Neural cell (in vitro differentiated cells): ENCODE measurements around the gene AGBL4. TPM values are rescaled to one million over a fixed set of nuclear protein-coding genes. Genes with fewer than 3 reads are reported as not detected.

Experiments used
- H2AFZ ChIP-seq: fragments of 200-600, 300-800 bp; sonication (generic), shearing (Covaris generic); 2 replicates; pipeline ENCODE4 v1.6.0; 2014; ENCODE audit warnings: low read depth, mild to moderate bottlenecking, antibody characterized with exemption, low read length, moderate library complexity
- H3F3A ChIP-seq: fragments of 200-600 bp; shearing (Covaris generic); 2 replicates; pipeline ENCODE4 v1.6.1; 2016; ENCODE audit warnings: mild to moderate bottlenecking, moderate library complexity, mixed read lengths, antibody characterized with exemption, low read length; ENCODE audit not compliant: insufficient read depth, poor library complexity, severe bottlenecking
- H3K27ac ChIP-seq: fragments of 200-600, 300-800 bp; sonication (generic), shearing (Covaris generic); 2 replicates; pipeline ENCODE4 v1.5.1; 2014; ENCODE audit warnings: mild to moderate bottlenecking, low read length, moderate library complexity
- H3K27me3 ChIP-seq: fragments of 300-800, 200-600 bp; sonication (generic), shearing (Covaris generic); 2 replicates; pipeline ENCODE4 v1.6.0; 2014; ENCODE audit warnings: mild to moderate bottlenecking, low read depth, low read length, moderate library complexity; ENCODE audit not compliant: insufficient read depth
- H3K36me3 ChIP-seq: fragments of 300-800, 200-600 bp; sonication (generic), shearing (Covaris generic); 2 replicates; pipeline ENCODE4 v1.5.1; 2014; ENCODE audit warnings: mild to moderate bottlenecking, antibody characterized with exemption, low read length, moderate library complexity; ENCODE audit not compliant: insufficient read depth
- H3K4me2 ChIP-seq: fragments of 300-800, 200-600 bp; sonication (generic), shearing (Covaris generic); 2 replicates; pipeline ENCODE4 v1.6.0; 2014; ENCODE audit warnings: mild to moderate bottlenecking, low read length
- H3K4me3 ChIP-seq: fragments of 300-800, 200-600 bp; sonication (generic), shearing (Covaris generic); 2 replicates; pipeline ENCODE4 v1.5.1; 2014; ENCODE audit warnings: mild to moderate bottlenecking, low read length, moderate library complexity
- H3K79me2 ChIP-seq: fragments of 200-600 bp; shearing (Covaris generic); replicated peaks from 2 replicates; pipeline ENCODE4 v1.6.0; 2014; ENCODE audit warnings: mild to moderate bottlenecking, low read length, moderate library complexity; ENCODE audit not compliant: insufficient read depth
- H3K9ac ChIP-seq: fragments of 300-800, 200-600 bp; sonication (generic), shearing (Covaris generic); 2 replicates; pipeline ENCODE4 v1.6.1; 2016; ENCODE audit warnings: mild to moderate bottlenecking, low read length, mixed read lengths
- H3K9me2 ChIP-seq: fragments of 200-600 bp; shearing (Covaris generic); 2 replicates; pipeline ENCODE4 v1.6.1; 2016; ENCODE audit warnings: mild to moderate bottlenecking, low read length, mixed read lengths; ENCODE audit not compliant: insufficient read depth
- H3K9me3 ChIP-seq: fragments of 200-600, 300-800 bp; sonication (generic), shearing (Covaris generic); 2 replicates; pipeline ENCODE4 v1.6.1; 2016; ENCODE audit warnings: mild to moderate bottlenecking, mixed run types, low read length, moderate library complexity, mixed read lengths
- H4K20me1 ChIP-seq: fragments of 200-600 bp; shearing (Covaris generic); 2 replicates; pipeline ENCODE4 v1.6.1; 2016; ENCODE audit warnings: mild to moderate bottlenecking, mixed run types; ENCODE audit not compliant: insufficient read depth
- CTCF ChIP-seq: fragments of 450-650 bp; IDR thresholded peaks from 2 replicates; pipeline ENCODE4 v1.5.1; 2014; ENCODE audit warnings: antibody characterized with exemption, mild to moderate bottlenecking, moderate library complexity; ENCODE audit not compliant: poor library complexity, severe bottlenecking
- EP300 ChIP-seq: fragments of 450-650 bp; conservative IDR thresholded peaks from 2 replicates; pipeline ENCODE4 v1.6.1; 2014; ENCODE audit warnings: antibody characterized with exemption, mild to moderate bottlenecking, moderate library complexity; ENCODE audit not compliant: poor library complexity, severe bottlenecking
- EZH2 ChIP-seq: fragments of 200-600, 300-800 bp; shearing (Covaris generic), sonication (generic); IDR thresholded peaks from 2 replicates; pipeline ENCODE4 v1.6.1; 2014; ENCODE audit warnings: antibody characterized with exemption, low read length, borderline replicate concordance, mild to moderate bottlenecking; ENCODE audit not compliant: insufficient read depth, poor library complexity, severe bottlenecking
- MXI1 ChIP-seq: fragments of 450-650 bp; conservative IDR thresholded peaks from 2 replicates; pipeline ENCODE4 v1.6.1; 2014; ENCODE audit warnings: antibody characterized with exemption, mild to moderate bottlenecking; ENCODE audit not compliant: poor library complexity, severe bottlenecking
- POLR2AphosphoS5 ChIP-seq: IDR thresholded peaks from 2 replicates; pipeline ENCODE4 v1.6.1; 2012
- RAD21 ChIP-seq: fragments of 450-650 bp; conservative IDR thresholded peaks from 2 replicates; pipeline ENCODE4 v1.6.1; 2014; ENCODE audit warnings: antibody characterized with exemption, mild to moderate bottlenecking, moderate library complexity
- REST ChIP-seq: IDR thresholded peaks from 2 replicates; pipeline ENCODE4 v1.6.1; 2012; ENCODE audit warnings: borderline replicate concordance
- SMC3 ChIP-seq: fragments of 450-650 bp; conservative IDR thresholded peaks from 2 replicates; pipeline ENCODE4 v1.6.1; 2014; ENCODE audit warnings: antibody characterized with exemption, mild to moderate bottlenecking, moderate library complexity; ENCODE audit not compliant: poor library complexity
- TAF1 ChIP-seq: IDR thresholded peaks from 2 replicates; pipeline ENCODE4 v1.6.1; 2012; ENCODE audit warnings: low read depth
- polyA plus RNA-seq: library from polyadenylated mRNA; depleted of rRNA; stranded (reverse); fragments of >200 nt; gene quantifications from 2 replicates; pipeline ENCODE4 v1.2.3, GENCODE V29; 2014

The AGBL4 gene
- polyA plus RNA-seq, 1 donor from 2014 or later, result 1.3 TPM

- no peaks in the 10 kb centered on the region for H3F3A ChIP-seq
- H3K4me2 ChIP-seq, result no peak overlapping the region
- H3K36me3 ChIP-seq, result no peaks in the 10 kb centered on the region
- no peaks in the 10 kb centered on the region for H3K27me3 ChIP-seq
- no peak for TF ChIP-seq SMC3
- TF ChIP-seq REST, result no peak
- no peak for TF ChIP-seq CTCF
- TF ChIP-seq EP300, result no peak
- no peak for TF ChIP-seq TAF1
- TF ChIP-seq MXI1, result no peak
- no peak for TF ChIP-seq RAD21
- no peaks in the 10 kb centered on the region for H3K9me2 ChIP-seq
- no peaks in the 10 kb centered on the region for H3K79me2 ChIP-seq
- H2AFZ ChIP-seq, result no peak overlapping the region
- no peak overlapping the region for H3K27ac ChIP-seq
- H3K9ac ChIP-seq, result no peak overlapping the region
- H3K4me3 ChIP-seq, result no peak overlapping the region
- H4K20me1 ChIP-seq, result no peaks in the 10 kb centered on the region
- H3K9me3 ChIP-seq, result no peaks in the 10 kb centered on the region
Measured at GRCh38 chr1:49544615-49545014, 479.1 kb downstream of the AGBL4 start.

GRCh38 chr1:49541096-49541752 lies 482.5 kb downstream of the AGBL4 start:
- H3K27ac ChIP-seq, result no peak overlapping the region
- H2AFZ ChIP-seq, result no peak overlapping the region
- no peaks in the 10 kb centered on the region for H3K9me2 ChIP-seq
- no peaks in the 10 kb centered on the region for H3K79me2 ChIP-seq
- no peak overlapping the region for H3K4me2 ChIP-seq
- H3K4me3 ChIP-seq, result no peak overlapping the region
- H3F3A ChIP-seq, result no peaks in the 10 kb centered on the region
- no peak for TF ChIP-seq CTCF
- TF ChIP-seq POLR2AphosphoS5, result no peak
- TF ChIP-seq RAD21, result no peak
- no peak for TF ChIP-seq MXI1
- TF ChIP-seq EZH2, result no peak
- TF ChIP-seq TAF1, result no peak
- TF ChIP-seq REST, result no peak
- TF ChIP-seq SMC3, result no peak
- TF ChIP-seq EP300, result no peak
- no peak overlapping the region for H3K9ac ChIP-seq
- H4K20me1 ChIP-seq, result no peaks in the 10 kb centered on the region
- no peaks in the 10 kb centered on the region for H3K9me3 ChIP-seq
- H3K27me3 ChIP-seq, result no peaks in the 10 kb centered on the region
- H3K36me3 ChIP-seq, result no peaks in the 10 kb centered on the region
